Stimulated activated CD4-positive, alpha-beta T cell treated with anti-CD3 and anti-CD28 coated beads, TNF-alpha, amount 100 ng/mL, for 48 hours (primary cell): Measurements from ENCODE around the gene ABLIM1.

Source experiments
- DNase-seq, 3 donors: peaks; one replicate each; pipeline ENCODE4 v3.0.0-alpha.2; 2020; ENCODE audit warnings: low read depth in 3 of 3

Gene ABLIM1

DNA sequence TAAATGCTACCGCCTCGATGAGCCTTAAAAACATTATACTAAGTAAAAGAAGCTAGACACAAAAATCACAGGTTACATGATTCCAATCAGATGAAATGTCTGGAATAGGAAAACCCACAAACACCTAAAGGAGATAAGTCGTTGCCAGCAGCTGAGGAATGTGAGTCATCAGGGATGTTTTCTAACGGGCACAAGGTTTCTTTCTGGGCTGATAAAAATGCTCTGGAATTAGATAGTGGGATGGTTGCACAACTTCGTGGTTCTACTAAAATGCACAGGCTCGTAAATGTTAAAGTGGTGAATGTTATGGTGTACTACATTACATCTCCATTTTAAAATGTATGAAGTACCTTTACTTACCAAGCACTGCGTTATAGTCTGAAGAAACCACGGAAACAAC lies 9.7 kb downstream of the ABLIM1 start:
- no peak for DNase-seq

DNA sequence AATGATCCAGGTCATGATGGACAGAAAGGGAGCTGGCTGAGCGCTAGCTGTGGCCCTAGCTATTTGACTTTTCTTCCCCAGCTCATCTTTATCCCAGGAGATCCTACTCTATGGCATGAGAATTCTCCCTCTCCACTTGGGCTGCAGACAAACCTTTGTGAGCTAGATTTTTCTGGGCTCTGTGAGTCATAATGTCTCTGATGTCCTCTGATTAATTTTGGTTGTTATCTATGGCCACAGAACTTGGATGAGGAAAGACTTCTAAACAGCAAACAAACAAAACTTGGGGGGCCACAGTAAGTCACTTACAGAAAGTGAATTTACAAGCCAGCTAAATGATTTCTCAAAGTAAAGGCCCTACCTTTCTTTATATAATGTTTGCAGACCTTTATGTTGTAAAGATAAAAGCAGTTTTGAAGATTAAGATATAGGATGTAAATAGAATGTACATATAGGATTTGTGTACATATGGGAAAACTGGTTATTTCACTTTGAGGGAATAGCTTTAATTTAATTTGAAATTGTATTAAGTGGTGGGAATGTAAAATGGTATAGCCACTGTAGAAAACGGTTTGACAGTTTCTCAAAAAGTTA lies 10.4 kb downstream of the ABLIM1 start:
- no peak for DNase-seq

DNA sequence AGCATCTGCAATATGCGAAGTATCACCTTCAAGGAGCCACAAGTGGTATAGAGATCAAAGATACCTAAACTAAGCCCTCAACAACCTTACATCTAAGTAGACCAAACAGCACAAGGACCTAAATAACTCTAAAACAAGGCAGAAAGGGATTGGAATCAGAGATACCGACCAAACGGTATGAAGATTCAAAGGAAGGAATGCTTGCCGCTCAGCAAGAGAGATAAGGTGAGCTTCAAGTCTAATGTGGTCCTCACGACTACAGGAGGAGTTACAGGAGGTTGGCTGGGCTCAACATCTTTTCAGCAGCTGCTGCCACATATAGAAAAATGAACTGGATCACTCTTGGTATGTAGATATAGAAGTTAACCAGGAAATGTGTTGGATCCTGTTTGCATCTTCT lies 11.6 kb downstream of the ABLIM1 start:
- no peak for DNase-seq

DNA sequence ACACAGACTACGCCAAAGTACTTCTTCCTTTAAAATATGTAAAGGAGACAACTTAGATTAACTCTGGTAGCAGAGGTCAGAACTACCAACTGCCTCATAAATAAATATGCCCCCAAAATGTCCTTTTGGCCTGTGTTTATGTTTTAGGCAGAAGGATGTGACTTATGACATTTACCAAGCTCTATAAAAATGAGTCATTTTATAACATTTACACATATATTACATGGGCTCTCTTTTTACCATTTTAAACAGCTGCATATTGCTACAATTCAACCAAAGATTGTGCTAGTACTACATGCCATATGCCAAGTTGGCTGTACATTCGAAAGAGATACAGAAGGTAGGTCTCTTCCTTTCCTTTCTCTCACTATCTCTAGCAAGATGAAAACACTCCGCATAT lies 12.4 kb downstream of the ABLIM1 start:
- DNase-seq = no peak

DNA sequence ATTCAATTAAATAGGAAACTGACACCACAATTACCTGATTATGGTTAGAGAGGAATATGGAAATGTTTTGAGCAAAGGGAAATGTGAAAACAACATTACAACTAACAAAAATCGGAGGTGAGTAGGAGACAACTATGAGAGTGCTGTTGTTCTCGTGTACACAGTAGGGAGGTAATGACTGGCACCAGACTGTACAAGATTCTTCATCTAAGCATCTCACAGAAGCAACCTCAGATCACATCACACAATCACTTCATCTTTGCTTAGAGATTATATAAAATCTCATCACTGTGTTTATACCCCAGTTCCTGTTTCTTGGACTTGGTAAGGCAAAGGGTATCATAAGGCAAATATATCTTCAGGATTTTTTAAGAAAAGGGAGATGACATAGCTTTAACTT lies 14.9 kb downstream of the ABLIM1 start:
- DNase-seq = no peak

DNA sequence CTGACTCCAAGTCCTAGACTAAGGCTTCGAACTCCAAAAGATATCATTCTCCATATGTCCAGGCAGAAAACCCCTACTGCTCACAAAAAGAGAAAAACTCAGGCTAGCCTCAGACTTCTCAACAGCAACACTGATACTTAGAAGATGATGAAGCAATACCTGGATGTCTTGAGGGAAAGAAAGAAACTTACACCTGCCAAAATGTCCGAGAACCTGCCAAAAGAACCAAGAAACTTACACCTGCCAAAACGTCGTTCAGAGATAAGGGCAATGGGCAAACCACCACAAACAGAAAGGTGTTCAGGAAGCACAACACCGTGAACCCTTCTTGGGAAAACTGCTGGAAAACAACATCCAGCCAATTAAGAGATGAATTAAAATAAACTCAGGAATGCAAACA lies 15.3 kb downstream of the ABLIM1 start:
- no peak for DNase-seq

DNA sequence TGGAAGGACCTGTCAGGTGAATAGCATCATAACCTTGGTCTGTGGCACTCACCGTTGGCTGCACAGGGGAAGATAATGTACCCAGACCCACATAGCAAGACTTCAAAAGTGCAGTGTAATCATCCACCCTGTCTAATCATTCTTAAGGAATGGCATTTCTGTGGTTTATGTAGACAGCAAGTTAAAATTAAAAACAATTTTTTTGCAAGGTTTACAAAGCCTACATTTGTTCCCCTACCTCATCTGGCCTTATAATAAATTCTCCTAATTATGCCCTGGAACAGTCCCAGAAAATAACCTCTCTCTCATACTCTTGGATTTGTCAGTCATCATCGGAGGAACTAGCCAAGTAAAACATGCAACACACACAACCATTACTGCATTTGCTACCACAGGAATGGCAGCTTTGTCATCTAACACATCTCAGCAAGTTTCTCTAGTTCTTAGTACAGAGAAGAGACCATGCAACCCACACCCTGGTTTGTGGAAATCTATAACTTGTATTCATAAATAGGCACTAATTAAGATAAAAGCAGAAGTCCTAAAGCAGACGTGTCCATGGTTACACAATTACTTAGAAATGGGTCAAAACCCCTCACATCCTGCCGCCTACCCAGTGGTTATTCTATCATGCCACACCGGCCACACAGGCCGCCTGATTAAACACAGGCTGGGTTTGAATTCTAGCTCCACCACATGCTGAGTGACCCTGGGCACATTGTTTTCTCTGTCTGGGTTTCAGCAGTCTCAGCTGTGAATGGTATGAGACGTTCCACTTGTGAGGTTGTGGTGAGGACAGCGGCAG lies 19.1 kb downstream of the ABLIM1 start:
- DNase-seq = no peak

DNA sequence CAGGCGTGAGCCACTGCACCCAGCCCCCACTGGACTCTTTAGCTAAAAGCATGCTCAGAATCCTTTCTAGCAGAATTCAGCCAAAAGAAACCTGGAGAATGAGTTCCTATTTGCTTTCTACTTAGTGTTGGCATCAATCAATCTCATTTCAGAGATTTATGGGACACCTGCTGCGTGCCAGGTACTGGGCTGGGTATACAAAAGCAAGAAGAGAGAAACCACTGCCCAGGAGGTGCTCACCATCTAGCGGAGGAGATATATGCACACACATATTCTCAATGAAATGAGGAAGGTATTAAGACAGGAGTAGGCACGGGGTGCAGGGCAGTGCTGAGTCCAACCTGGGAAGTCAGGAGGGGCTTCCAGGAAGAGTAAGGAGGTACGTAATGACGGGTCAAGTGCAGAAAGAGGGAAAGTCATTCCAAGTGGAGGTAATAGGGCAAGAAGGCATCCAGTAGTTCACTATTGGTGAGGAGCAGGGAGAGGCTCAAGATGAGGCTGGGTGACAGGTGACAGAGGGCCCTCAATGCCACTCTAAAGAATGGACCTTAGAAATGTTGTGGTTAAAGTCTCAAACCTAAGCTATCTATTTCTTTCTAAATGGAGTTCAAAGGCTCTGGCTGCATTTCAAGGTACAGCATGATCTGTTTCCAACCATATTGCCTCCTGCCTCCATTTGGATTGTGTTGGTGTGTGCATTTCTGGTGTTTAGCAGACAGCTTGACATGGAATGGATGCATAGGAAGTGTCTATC lies 22.1 kb downstream of the ABLIM1 start:
- no peak for DNase-seq

DNA sequence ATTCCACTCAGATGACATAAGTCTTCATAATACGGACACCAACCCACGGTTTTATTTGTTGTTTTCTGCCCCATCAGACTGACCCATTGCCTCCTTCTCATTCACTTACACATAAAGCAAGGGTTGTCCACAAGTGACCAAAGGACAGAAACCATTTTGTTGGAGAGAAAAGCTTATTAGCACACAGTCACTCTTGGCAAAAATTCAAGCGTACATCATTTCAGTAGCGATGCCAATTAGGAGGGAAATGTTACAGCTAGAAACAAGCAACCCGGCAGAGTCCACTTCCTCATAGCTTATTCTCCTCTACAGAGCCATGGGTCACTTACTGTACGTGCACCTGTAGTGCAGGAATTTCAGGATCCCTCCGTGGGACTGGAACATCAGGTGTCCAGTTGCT lies 23.0 kb downstream of the ABLIM1 start:
- DNase-seq = no peak

DNA sequence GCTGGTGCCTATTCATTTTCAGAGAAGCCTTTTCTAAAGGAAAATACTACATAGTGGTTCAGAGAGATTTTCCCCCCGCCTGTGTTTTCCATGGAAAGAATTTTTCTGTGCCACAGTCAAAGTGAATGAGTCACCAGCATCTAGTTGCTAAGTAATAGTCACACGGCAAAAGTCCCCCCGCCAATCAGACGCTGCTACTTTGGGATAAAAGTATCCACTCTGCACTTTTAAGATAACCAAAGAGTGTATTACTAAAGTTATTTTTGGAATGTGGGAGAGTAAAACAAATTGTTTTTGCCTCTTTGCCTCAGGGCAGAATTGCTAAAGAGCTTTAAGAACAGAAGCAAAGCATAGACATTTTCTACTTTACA lies 23.5 kb downstream of the ABLIM1 start:
- DNase-seq = no peak

DNA sequence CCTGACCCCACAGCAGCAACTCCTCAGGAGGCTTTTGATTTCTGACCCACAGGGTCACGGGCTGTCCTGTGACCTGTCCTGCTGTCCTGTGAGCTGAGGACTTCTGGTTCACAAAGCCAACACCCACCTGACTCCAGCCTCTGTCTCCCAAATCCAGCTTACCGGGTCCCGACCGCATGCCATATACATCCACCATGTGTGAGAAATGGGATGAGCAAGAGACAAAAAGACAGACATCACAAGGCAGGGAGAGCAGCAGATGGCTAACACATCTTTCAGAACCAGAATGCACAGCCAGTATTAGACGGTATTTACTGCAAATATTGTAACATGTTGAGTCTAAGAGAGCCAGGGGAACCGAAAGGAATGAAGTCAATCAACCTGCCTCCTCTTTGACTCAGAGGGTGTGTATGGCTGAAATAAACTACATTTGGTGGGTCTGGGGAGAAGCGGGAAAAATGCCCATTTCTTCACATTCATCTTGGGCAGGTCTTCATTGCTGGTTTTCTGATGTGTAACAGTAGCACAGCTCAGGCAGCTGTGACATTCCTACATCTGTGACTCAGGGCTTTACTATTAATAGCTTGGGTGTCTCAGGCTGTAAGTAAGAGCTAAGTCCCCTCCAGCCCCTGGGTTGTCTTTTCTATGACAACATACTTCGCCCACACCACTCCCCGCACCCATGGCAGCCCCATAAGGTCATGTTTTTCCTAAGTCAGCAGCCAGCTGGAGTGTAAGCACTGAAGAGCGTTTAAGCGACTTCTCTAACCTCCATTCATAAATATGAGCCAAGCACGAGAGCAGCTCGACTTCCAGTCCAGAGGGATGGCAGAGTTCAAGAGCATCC lies 25.0 kb downstream of the ABLIM1 start:
- no peak for DNase-seq

DNA sequence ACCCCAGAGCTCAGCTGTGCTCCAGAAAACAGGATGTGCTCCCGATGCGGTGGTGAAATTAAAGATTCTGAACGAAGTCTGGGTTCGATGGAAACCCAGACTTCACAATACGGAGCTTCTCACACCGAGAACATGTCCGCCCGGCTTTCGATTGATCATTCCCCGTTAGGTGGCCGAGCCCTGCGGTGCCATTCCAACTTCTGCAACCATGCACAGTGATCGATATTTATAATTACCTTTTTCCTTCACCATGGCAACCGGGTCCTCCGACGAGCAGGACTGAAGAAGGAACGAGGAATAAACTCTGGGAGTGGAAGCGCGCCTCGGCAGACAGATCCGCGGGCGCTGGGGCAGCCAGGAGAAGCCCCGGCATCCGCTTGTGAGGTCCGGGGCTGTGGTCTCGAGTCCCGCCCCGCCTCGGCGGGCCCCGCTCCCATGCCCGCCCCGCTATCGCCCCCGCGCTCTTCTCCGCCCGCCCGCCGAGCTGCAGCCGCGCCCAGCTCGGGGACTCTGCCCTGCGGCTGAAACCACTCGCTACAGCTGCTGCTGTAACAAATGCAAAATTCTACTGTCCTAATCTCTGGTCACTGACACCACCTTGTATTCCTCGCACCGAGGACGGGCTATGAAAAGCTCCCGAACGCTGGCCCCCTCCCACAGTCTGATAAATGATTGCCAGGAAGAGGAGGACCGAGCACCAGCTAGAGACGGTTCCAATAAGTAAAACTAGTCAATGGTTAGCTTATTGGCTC lies 26.2 kb downstream of the ABLIM1 start:
- peak in 1 of 3 donors; percentile 21 for DNase-seq

DNA sequence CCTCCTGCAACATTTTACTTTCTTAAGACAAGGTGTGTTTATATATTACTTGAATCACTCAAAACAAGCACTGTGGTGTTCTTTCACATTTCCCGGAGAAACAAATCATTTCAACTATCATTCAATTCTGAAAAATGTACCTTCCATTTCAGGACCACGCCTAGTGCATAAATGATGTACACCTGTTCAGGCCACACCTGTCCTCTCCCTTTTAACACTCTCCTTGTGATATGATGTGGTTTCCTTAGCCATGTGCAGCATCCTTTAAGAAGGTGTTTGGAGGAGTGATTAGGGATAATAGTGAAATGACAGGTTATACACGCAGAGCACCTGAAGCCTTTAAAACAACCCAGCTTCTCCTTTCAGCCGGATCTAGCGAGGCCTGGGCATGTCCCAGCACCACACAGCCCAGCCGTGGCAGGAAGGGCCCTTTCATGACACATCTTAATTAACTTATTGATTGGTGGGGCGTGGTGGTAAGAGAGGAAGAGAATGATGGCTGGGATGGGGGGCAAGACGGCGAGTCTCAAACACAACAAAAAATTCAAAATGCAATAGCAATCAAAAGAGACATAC lies 26.9 kb downstream of the ABLIM1 start:
- DNase-seq = no peak

DNA sequence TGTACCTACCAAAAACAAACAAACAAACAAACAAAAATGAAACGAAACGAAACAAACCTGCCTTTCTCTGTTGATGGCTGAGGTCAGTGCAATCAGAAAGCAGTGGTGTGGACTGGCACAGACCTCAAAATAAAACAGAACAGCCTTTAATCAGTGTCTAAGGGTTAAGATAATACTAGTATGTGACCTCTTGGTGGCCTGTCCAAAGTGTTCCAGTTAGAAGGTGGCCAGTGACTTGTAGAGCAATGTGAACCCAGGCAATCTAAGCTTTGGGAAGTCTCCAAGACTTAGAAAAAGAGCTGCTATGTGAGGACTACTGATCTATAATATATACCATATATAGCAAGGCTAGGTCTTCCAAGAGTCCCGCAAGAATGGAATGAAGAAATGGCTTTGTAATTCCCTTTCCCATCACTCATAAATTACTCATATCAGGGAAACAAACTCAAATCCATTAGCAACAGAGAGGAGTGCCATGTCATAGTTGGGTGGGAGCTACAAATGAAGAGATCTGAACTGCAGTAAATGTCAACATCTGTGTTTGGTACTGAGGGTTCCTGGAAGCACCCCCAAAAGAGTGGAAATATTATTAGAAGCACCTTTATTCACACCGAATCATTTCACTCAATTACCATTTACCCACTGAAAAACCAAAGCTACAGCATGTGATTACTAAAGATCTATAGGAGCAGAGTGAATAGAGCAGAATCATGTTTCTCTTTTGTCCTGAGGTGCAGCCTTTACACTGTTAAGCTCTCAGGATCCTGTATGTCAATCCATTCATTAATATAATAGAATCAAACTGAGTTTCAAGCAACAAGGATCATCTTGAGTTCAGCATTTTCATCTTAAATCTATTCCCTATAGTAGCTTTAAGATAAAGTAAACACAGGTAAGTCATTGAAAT lies 28.0 kb downstream of the ABLIM1 start:
- no peak for DNase-seq

DNA sequence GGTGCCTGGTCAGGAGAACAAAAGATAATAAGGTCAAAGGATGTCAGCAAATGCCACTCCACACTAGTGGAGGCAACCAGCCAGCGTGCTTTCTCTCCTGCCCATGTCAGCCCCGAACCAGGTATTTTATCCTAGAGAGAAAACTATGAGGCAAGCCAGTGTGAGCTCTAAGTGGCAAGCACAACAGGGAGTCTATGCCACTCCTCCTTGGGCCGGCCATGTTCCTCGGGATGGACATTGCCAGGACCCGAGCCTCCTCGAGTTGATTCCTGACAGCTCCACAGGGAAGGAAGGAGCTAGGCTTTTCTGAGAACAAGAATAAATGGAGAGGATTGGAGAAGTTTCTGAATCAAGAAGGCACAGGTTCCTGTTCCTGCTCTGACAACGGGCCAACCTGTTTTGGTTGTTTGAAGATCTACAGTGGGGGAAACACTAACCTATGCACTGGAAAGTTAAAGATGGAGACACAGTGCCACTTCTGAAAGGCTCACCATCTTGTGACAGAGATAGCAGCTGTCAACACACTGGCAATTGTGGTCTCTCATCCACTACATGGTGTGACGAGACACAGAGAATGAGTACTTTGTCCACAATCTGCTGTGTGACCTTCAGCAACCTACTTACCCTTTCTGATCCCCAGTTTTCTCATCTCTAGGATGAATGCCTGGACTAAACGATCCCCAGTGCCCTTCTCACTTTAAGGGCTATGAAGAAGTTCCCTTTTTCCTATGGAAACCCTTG lies 28.8 kb downstream of the ABLIM1 start:
- DNase-seq = no peak

DNA sequence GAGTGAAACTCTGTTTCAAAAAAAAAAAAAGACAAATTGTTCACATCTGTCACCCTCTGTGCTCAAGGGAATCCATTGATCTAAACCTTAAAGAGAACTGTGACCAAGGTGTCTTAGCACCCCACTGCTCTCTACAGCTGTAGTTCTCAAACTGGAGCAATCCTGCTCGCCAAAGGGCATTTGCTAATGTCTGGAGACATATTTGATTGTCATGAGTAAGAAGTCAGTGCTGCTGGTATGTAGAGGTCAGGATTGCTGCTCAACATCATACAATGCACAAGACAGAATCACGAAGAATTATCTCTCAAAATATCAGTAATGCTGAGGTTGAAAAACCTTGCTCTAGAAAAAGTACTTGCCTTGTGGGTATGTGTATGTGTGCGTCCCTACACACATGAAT lies 30.0 kb downstream of the ABLIM1 start:
- no peak for DNase-seq

DNA sequence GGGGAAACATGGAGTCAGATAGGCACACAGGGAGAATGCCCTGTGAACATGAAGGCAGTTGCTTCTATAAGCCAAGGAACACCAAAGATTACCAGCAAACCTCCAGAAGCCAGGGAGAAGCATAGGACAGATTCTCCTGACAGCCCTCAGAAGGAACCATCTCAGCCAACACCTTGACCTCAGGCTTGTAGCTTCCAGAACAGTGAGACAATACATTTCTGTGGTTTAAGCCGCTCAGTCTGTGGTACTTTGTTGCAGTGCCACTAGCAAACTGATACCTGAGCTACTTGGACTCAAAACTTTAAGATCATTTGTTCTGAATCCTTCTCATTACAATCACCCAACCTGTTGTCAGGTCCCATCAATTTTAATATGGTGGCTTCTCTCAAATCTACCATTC lies 31.2 kb downstream of the ABLIM1 start:
- no peak for DNase-seq

DNA sequence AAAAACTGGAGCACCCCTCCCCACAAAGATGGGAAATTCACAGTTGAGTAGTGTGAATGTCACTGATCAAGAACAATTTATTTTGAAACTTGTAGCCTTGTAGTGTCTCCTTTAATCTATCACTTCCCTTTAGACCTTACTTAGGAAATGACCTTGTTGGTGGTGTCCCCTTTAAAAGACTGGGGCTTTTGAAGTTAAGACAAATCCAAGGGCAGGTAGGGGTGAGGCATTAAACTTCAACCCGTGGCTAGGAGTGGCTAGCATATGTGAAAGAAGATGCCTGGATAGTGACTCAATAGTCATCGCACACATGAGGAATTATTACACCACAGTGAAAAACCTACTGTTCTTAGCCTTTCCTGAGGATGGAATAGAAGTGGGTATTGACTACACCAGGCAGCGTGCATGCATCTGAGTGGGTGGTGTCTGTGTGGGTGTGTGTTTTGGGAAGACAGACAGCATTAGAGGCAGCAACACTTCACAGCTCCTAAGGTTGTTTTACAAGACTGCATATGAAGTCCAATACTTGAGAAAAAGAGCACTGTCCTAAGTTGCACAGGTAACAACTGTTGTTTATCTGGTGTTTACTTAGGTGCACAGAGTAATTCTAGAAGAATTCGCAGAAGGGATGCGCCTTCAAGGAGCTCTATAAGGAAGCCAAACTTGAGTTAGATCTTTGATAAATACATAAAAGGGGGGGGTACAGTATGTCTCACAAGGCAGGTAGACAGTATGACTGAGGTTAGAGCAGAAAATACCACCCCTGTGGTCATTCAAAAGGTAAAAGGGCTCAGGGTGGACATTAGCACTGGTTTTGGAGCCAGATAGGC lies 32.9 kb downstream of the ABLIM1 start:
- DNase-seq = no peak
